T47D (cell line): Measurements from ENCODE around the gene DIP2C.

Experiments used
- DNase-seq, 2 experiments: peaks; one replicate each; pipeline versions ENCODE4 v3.0.0 to v3.0.0-alpha.2; 2011 to 2012; ENCODE audit warnings: low read depth in 1 of 2, low spot score in 1 of 2
- JUND ChIP-seq: IDR thresholded peaks from 2 replicates; pipeline ENCODE4 v1.6.1; 2012; ENCODE audit warnings: low read depth
- in situ Hi-C: cut with HindIII; loops from 2 replicates; pipeline ENCODE4 v1.10.0; 2016; ENCODE audit warnings: low sequenced_read_pairs, low pct_unique_long_range_greater_than_20kb

Gene DIP2C

DNA sequence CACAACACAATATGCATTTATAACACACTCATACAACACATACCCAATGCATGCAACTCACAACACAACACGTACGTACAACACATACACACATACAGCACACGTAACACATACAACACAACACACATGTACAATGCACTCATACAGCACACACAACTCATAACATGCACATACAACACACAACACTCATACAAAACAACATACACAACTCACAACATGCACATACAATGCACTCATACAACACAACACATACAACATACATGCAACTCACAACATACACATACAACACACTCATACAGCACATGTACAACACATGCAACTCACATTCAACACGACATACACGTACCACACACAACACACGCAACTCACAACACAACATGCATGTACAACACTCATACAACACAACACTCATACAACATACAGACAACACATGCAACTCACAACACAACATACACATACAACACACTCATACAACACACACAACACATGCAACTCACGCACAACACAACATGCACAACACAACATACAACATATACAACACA, 21.8 kb downstream of the DIP2C start:
- in situ Hi-C loops: no loop called here
- DNase-seq: no peak

DNA sequence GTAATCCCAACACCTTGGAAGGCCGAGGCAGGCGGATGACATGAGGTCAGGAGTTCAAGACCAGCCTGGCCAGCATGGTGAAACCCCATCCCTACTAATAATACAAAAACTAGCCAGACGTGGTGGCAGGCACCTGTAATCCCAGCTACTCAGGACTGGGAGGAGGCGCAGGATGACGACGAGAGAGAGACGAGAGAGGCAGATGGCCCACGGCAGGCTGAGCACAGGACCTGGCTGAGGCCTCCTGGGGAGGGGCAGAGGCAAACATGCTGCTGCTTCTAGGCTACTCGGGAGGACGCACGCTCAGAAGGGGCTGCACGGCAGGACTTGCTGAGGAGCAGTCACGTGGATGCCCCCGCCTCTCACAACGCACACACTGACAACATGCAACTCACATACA, 22.4 kb downstream of the DIP2C start:
- in situ Hi-C loops: no loop called here
- no peak for TF ChIP-seq JUND
- DNase-seq: no peak

More for the DNA sequence above, 21.8 kb downstream of the DIP2C start:
- no peak for TF ChIP-seq JUND

DNA sequence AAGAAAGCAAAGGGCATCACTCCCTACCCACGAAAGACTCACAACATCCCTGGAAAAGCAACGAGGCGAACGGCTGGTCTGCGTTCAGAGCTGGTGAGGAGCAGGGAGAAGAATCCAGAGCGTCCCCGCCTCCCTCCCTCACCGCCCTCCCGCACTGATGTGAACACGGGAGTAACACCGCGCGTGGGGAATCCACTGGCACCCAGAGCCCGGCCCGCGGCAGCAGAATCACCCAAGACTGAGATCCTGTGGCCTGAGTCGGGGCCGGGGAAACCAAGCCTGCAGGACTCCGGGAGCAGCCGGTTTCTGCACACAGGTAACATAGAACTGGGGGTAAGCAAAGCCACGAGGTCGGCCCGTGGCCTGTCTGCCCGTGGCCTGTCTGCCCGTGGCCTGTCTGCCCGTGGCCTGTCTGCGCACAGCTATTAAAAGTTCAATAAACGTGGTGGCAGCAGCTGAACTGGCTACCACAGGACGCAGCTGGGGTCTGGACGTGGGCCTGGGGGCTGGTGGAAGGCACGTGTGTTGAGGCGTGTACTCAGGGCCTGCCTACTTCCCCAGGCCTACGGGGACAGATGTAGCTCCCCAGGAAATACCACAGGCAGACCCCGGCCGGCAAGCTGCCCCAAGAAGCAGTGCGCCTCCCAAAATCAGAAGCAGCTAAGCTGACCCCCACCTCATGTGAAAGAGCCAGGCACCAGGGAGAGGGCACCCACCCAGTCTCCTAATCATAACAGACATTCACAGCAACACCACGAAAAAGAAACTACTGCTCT, 23.0 kb downstream of the DIP2C start:
- no peak for DNase-seq
- TF ChIP-seq JUND: no peak
- in situ Hi-C loops: no loop called here

DNA sequence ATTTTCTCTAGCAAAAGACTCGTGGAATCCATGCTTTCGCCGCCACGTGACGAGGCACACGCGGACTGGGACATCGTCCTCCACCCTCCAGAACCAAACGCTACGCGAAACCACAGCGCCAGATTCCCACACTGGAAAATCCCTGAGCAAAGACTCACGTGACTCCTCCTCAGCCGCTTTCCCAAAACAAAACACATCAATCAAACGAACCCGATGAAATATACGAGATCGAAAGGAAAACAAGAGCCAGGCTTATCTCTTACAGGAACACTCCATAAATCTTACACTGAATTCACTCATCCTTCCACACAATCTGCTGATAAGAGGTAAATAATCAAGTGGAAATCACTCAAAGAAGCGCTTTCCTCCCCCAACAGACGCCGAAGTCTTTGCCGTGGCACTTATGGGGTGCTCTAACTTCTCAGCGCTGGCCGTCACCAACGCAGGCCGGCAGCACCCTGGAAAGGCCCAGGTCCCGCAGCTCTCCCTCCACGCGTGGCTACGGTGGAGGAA, 23.8 kb downstream of the DIP2C start:
- TF ChIP-seq JUND: no peak
- in situ Hi-C loops: no loop called here
- DNase-seq: no peak

DNA sequence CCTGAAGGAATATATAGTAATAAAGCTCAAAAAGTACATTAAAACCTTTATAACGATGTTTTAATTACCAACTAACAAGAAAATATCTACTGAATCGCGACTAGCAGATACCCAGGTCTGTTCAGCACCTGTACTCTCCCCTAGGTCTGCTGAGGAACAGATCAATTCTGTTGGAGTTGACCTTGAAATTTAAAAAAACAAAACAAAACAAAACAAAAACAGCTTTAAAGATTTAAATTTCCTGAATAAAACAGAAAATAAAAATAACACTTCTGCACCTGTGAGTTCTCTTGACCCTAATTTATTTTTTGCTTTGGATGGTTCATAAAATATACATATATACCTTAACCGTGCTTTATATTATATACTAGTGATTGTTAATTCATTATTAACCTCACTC, 24.6 kb downstream of the DIP2C start:
- in situ Hi-C loops: no loop called here
- TF ChIP-seq JUND: no peak
- no peak for DNase-seq

DNA sequence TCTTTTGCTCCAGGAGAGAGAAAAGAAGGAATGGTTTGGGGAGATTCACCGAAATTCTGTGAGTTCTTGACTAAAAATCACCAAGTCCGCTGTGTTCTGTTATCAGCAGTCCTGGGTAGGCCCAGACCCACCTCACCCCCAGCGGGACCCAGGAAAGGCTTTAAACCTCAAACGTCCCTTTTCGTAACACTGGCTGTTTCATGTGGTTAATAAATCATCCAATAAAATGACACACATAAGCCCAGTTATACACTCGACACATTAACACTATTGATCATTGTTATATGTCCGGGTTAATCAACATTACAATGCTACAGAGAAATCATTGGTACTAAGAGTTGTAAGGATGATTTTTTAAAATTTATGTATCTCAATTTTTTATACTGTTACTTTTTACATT, 25.2 kb downstream of the DIP2C start:
- in situ Hi-C loops: no loop called here

DNA sequence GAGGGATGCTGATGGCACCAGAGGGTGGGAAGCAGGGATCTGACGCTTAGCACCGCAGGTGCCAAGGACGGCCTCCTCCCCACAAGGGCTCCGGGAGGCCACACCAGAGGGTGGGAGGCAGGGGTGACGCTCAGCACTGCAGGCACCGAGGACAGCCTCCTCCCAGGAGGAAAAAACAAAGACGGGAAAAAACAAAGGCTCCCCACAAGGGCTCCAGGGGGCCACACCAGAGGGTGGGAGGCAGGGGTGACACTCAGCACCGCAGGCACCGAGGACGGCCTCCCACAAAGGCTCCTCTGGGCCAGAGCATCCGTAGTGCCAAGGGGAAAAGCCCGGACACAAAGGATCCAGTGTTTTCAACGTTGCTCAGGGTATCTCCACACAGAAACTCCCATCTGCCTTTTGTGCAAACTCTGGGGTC, 25.6 kb downstream of the DIP2C start:
- in situ Hi-C loops: no loop called here
- TF ChIP-seq JUND: no peak
- no peak for DNase-seq

More for the DNA sequence above, 25.2 kb downstream of the DIP2C start:
- no peak for DNase-seq
- no peak for TF ChIP-seq JUND

DNA sequence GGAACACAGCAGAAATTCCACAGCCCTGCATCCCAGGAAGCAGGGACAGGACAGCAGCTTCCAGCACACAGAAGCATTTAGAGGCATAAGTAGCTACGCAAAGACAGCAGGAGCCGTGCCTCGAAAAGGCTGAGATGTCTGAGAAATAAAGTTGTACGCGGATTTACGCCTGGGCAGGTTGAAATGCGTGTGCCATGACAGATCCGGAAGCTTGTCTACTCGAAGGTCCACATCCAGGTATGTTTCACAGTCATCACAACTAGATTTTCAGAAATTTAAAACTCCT, 26.1 kb downstream of the DIP2C start:
- no peak for DNase-seq
- in situ Hi-C loops: no loop called here
- TF ChIP-seq JUND: no peak

DNA sequence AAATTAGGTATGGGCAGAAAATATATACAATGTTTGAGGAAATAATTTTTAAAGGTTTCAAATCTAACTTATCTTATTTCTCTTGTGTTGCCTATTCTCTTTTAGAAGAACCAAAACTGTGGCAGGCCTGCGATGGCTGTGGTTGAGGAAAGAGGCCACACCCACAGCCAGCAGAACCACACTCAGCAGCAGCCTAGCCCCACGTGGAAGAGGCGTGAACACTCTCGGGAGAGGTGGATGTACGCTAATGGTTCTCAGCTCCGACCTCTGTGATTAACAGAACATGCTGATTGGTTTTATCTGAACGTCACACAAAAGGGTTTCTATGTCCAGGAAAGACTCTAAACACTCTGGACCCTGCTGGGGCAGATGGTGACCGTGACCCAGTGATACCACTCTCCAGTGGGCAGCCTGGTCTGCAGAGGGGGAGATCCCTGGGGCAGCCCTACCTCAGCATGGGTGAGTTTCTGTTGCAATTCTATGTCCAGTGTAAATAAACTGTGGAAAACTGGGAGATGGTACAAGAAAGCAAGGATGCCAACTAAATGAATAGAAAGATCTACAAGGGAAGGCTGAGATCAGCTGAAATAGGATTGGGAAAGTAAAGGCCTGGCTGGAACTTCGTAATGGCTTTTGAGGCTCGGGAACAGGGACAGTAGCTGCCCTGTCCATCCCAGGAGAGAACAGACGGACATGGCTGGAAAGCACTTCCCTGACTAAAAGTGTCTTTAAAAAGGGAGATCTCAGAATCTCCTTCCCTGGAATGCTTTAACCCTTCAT, 26.6 kb downstream of the DIP2C start:
- no peak for TF ChIP-seq JUND
- no peak for DNase-seq
- in situ Hi-C loops: no loop called here

DNA sequence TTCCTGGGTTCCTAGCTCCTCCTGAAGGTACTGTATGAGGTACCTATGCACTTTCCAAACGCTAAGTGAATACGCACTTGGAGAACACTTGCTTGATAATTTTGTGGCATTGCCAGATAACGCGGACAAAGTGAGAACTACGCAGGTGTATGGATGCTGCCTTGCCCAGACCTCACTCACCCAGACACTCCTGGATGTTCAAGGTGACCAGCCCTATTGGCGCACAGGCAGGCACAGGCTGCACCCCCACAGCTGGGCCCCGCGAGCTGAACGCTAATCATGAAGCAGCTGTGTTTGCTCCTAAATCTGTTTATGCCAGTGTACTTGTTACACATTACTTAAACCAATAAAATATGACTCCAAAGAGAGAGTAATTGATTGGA, 27.3 kb downstream of the DIP2C start:
- TF ChIP-seq JUND: no peak
- no peak for DNase-seq
- in situ Hi-C loops: no loop called here

DNA sequence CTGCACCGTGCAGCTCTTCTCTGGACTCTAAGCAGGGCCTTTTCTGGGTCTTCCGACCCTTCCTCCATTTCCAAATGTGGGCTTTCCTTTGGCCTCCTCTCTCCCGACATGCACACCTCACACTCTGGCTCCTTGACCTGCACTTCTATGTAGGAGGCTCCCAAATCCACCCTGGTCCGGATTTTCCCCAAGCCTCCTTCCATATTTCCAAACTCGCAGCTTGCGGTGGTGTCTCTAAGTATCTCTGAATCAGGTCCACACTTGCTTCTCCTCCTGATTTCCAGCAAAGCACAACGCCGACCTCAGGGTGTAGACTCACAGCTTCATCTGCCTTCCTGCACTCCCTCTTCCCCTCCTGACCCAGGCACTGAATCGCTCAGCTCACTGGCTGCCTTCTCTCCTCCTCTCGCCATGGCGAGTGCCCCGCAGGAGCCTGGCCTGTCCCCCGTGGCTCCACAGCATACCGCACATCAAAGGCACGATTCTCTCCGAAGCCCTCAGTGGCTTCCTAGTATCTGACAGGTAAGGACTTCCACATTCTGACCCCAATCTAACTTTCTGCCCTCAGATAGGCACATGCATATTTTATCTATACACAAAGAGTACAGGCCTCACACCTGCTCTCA, 27.8 kb downstream of the DIP2C start:
- TF ChIP-seq JUND: no peak
- DNase-seq: no peak
- in situ Hi-C loops: no loop called here

DNA sequence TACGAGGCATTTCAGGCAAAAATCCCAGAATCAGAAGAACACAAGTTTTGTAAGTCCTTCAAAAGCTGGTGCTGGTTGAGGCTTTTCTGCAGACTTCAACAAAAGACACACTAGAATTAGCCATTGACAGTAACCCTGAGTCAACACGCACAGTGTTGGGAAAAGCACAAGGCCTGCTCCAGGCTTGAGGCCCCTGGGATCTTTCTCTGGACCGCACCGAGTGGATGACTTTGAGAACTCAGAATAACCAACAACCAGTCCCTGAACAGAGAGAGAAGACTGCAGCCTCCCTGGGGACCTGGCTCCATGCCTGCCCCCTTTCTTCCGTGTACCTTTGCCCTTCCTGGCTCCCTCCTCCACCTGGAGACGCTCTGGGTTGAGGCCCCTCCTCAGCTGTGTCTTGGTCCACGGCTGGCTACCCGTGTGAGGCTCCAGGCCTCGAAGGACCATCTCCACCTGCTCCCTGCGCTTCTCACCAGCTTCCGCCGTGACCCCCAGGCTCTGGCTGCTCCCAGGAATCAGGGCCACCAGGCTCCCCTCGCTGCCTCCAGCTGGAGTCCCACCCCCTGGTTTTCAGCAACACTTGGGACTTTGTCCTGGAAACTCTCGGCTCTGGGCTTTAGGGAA, 28.4 kb downstream of the DIP2C start:
- in situ Hi-C loops: no loop called here
- no peak for DNase-seq
- TF ChIP-seq JUND: no peak
